Right atrium auricular region (tissue), 2 donors: Measurements from ENCODE around the gene PIAS1. TPM values are rescaled to one million over a fixed set of nuclear protein-coding genes. Genes with fewer than 3 reads are reported as not detected.

ENCODE experiments used
- DNase-seq: peaks from one replicate; pipeline ENCODE4 v3.0.0-alpha.2; 2019; ENCODE audit warnings: low spot score
- H3K27ac ChIP-seq, 2 donors: fragments of 200-600 bp; sonication (generic); 1 replicate in 1 of 2; 2 replicates in 1 of 2; pipeline ENCODE4 v1.5.1; 2016 to 2019
- H3K27me3 ChIP-seq, 2 donors: fragments of 200-600 bp; sonication (generic); one replicate each; pipeline versions ENCODE4 v1.5.1 to v1.6.0; 2017 to 2019
- H3K36me3 ChIP-seq: fragments of 200-600 bp; sonication (generic); one replicate; pipeline ENCODE4 v1.5.1; 2016
- H3K4me1 ChIP-seq, 2 donors: fragments of 200-600 bp; sonication (generic); one replicate each; pipeline versions ENCODE4 v1.5.1 to v1.6.0; 2017 to 2019
- H3K4me3 ChIP-seq, 2 donors: fragments of 200-600 bp; sonication (generic); 1 replicate in 1 of 2; 2 replicates in 1 of 2; pipeline ENCODE4 v1.5.1; 2017 to 2019; ENCODE audit warnings: mild to moderate bottlenecking in 1 of 2, moderate library complexity in 1 of 2
- H3K9me3 ChIP-seq, 2 donors: fragments of 200-600 bp; sonication (generic); one replicate each; pipeline ENCODE4 v1.5.1; 2019
- CTCF ChIP-seq, 2 donors: fragments of 200-600 bp; sonication (generic); IDR thresholded peaks; one replicate each; pipeline ENCODE4 v1.5.1; 2019; ENCODE audit warnings: antibody characterized with exemption in 2 of 2
- total RNA-seq, 2 donors: library from RNA; depleted of rRNA; stranded (reverse); fragments of >200 nt; gene quantifications; one replicate each; pipeline ENCODE4 v1.1.0, GENCODE V29; 2016

The PIAS1 gene
- total RNA-seq, 2 donors from 2014 or later, result 24.5 to 26.7 TPM

DNA sequence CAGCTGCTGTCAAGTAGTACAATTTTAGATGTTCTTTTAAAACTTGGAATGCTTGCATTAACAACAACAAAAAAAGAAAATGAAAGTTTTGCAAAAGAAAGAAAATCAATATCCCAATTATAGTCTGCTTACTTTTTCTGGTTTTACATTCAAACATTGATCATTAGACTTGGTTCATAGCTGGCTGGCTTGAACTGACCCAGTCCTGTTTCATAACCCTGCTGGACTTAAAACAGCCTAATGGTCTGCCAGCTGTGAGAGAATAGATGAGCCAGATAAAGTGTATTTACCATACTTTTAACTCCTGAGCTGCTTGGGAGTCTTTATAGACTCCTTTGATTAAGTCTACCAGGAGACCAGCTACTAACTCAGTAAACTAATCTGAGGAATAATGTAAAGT is 59.2 kb downstream of the PIAS1 start:
- H3K36me3 ChIP-seq, result no peaks in the 10 kb centered on the region
- H3K4me3 ChIP-seq, result no peak overlapping the region
- no peaks in the 10 kb centered on the region for H3K27me3 ChIP-seq
- TF ChIP-seq CTCF (IDR thresholded peaks at IDR 0.05), result no peak
- H3K4me1 ChIP-seq, result peaks cover 0 to 34% of the 10 kb centered on the region in 2 donors
- no peaks in the 10 kb centered on the region for H3K9me3 ChIP-seq
- no peak overlapping the region for H3K27ac ChIP-seq
- DNase-seq, result no peak

GRCh38 chr15:68113751-68114150 is 59.6 kb downstream of the PIAS1 start:
- no peaks in the 10 kb centered on the region for H3K9me3 ChIP-seq
- DNase-seq, result no peak
- no peaks in the 10 kb centered on the region for H3K27me3 ChIP-seq
- H3K27ac ChIP-seq, result peak overlapping the region; percentile 10 to 68
- H3K4me3 ChIP-seq, result peak overlapping the region in 1 of 2 donors; percentile 34
- no peak for TF ChIP-seq CTCF (IDR thresholded peaks at IDR 0.05)
- H3K4me1 ChIP-seq, result peaks cover 0 to 31% of the 10 kb centered on the region in 2 donors
- H3K36me3 ChIP-seq, result no peaks in the 10 kb centered on the region

GRCh38 chr15:68114356-68114755 is 60.2 kb downstream of the PIAS1 start:
- DNase-seq, result no peak
- H3K27me3 ChIP-seq, result no peaks in the 10 kb centered on the region
- H3K9me3 ChIP-seq, result no peaks in the 10 kb centered on the region
- peak overlapping the region; percentile 19 to 34 for H3K4me3 ChIP-seq
- peaks cover 0 to 31% of the 10 kb centered on the region in 2 donors for H3K4me1 ChIP-seq
- H3K36me3 ChIP-seq, result no peaks in the 10 kb centered on the region
- no peak for TF ChIP-seq CTCF (IDR thresholded peaks at IDR 0.05)
- H3K27ac ChIP-seq, result peak overlapping the region; percentile 10 to 68

DNA sequence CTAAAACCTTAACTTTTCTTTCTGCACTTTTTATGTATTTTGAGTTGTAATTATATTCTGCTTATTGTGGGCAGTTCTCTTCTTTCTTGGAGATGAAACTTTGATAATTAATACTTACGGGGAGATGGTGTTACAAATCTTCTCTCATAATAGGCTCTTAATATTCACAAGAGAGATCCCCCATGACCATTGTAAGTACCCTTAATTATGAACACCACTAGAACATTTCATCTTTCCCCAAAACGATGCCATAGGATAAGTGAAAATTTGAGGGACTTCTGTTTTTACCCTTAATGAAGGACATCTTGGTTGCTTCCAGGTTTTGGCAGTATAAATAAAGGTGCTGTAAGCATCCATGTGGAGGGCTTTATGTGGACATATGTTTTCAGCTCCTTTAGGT is 60.7 kb downstream of the PIAS1 start:
- Histone ChIP-seq H3K9me3 (no peaks in the 10 kb centered on the region), H3K27me3 (no peaks in the 10 kb centered on the region), H3K4me3 (peak overlapping the region in 1 of 2 donors; percentile 34), H3K4me1 (peaks cover 0 to 31% of the 10 kb centered on the region in 2 donors), H3K36me3 (no peaks in the 10 kb centered on the region), H3K27ac (peak overlapping the region; percentile 10 to 68)
- DNase-seq, result no peak
- no peak for TF ChIP-seq CTCF (IDR thresholded peaks at IDR 0.05)

GRCh38 chr15:68124700-68125099 is 70.6 kb downstream of the PIAS1 start:
- Histone ChIP-seq H3K27ac (no peak overlapping the region), H3K9me3 (no peaks in the 10 kb centered on the region), H3K4me1 (peaks cover 0 to 28% of the 10 kb centered on the region in 2 donors), H3K27me3 (no peaks in the 10 kb centered on the region), H3K36me3 (no peaks in the 10 kb centered on the region), H3K4me3 (no peak overlapping the region)
- TF ChIP-seq CTCF (IDR thresholded peaks at IDR 0.05), result no peak
- DNase-seq, result no peak

DNA sequence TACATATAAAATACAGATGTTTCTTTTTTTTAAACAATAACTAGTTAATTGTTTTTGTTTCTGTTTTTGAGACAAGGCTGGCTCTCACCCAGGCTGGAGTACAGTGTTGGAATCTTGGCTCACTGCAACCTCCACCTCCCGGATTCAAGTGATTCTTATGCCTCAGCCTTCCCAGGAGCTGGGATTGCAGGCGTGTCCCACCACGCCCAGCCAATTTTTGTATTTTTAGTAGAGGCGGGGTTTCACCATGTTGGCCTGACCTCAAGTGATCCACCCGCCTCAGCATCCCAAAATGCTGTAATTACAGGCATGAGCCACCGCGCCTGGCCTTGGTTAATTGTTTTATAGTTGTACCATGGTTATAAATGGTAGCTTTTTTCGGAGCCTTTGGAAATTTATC is 72.3 kb downstream of the PIAS1 start:
- no peaks in the 10 kb centered on the region for H3K9me3 ChIP-seq
- no peak overlapping the region for H3K4me3 ChIP-seq
- no peak for DNase-seq
- H3K27me3 ChIP-seq, result no peaks in the 10 kb centered on the region
- peaks cover 0 to 31% of the 10 kb centered on the region in 2 donors for H3K4me1 ChIP-seq
- H3K27ac ChIP-seq, result peak overlapping the region in 1 of 2 donors; percentile 36
- H3K36me3 ChIP-seq, result no peaks in the 10 kb centered on the region
- TF ChIP-seq CTCF (IDR thresholded peaks at IDR 0.05), result no peak
